Measurements from ENCODE around the gene PLOD2.

PLOD2 gene

GRCh38 chr3:146104068-146104467 is 56.9 kb downstream of the PLOD2 start:
- no peak for DNase-seq (ENCODE audit: insufficient read length, low spot score)
- no peak for FAIRE-seq

DNA sequence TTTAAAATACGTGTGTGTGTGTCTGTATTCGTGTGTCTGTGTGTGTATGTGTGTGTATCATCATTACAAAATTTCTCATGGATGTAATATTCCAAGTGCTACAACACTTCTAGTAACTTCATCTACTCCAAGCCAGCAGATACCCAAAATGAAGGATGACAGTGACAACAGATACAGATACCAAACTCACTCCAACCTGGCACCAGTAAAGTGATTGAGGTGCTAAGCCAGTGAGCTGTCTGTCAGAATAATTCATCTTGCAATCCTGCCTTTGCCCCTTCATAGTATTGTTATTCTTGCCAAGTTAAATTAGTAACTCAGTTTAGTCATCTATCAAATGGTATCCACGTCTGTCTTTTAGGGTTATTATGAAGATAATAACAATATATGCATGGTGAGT is 58.1 kb downstream of the PLOD2 start:
- FAIRE-seq = no peak
- no peak for DNase-seq (ENCODE audit: insufficient read length, low spot score)

GRCh38 chr3:146101538-146101937 is 59.4 kb downstream of the PLOD2 start:
- FAIRE-seq (no peak), DNase-seq (ENCODE audit: insufficient read length, low spot score) (no peak)

DNA sequence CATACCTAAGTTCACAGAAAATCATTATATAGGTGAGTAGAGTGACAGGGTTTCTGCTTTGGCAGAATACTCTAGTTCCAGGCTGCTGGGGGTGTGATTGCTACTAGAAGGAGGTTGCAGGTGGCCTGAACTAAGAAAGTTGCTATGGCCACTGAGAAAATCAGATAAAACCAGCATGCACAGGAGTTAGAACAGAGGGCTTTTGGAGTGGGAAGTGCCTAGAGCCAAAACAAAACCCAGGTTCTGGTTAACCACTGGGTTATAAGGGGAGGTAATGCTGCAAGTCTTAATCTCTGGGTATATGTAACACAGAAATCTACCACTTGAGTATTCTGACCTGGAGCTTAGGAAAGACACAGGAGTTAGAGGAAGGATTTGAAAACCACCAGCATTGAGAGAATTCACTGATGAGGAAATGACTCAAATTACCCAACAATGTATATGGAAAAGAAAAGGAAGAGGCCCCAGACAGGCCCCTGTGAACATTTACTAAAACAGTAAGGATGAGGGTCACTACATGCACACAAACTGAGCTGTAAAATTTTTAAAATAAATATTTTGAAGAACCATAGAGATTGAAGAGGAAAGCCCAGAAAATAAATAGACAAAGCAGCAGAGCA is 60.0 kb downstream of the PLOD2 start:
- FAIRE-seq (no peak), DNase-seq (ENCODE audit: insufficient read length, low spot score) (no peak)

DNA sequence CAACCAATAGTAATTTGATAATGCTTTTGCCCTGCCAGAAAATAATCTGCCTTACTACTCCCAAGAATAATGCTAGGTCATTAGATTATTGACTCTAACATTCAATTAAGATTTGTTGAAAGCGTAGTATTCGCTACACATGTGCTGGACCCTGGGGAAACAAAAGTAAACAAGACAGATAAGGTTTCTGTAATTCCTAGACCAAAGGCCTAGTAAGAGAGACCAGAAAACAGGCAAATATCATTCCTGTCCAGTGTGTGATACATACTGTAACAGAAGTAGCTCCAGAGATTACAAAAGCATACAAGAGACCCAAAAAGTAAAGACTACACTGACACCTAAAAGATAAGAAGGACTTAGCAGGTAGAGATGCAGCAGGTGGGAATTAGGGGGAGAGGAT is 60.8 kb downstream of the PLOD2 start:
- FAIRE-seq = no peak

GRCh38 chr3:146099316-146099715 is 61.7 kb downstream of the PLOD2 start:
- no peak for DNase-seq (ENCODE audit: insufficient read length, low spot score)
- FAIRE-seq = no peak

More for the DNA sequence above, 60.8 kb downstream of the PLOD2 start:
- DNase-seq (ENCODE audit: insufficient read length, low spot score) = no peak

- FAIRE-seq = no peak
Observed at GRCh38 chr3:146093896-146094295, 67.1 kb downstream of the PLOD2 start.

DNA sequence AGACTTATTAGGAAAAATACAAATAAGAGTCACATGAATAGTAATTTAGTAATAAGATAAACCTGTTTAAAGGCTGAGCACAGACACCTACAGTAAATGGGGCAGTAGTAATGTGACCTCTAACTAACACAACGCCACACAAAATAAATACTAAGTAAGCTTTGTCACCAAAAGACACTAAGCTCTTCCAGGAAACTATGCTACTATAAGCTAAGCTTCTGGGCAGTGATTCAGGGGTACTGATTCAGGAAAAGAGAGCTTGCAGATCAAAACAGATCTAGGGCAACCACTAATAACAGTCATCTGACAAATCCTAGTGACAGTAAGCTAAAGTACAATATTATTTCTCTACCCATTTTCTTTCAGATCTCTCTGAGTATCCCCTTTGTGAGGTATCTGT is 68.8 kb downstream of the PLOD2 start:
- FAIRE-seq = no peak
- no peak for DNase-seq (ENCODE audit: insufficient read length, low spot score)

More at GRCh38 chr3:146093896-146094295, 67.1 kb downstream of the PLOD2 start:
- DNase-seq (ENCODE audit: insufficient read length, low spot score) = no peak

DNA sequence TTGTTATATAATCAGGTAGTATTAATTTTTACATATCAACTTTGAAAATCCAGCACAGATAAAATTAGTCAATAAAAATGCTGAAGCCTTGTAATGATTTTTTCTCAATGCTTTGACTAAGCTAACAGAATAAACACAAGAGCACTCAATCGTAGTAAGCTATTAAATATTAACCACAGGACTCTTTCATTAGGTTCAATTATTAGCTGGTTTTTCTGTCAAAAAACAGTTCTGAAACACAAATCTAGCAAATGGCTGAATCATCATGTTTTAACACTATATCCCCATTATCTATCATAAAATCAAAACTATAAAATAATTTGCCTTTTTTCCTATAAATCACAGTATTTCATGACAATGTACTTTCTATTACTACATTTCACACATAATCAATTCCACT is 69.6 kb downstream of the PLOD2 start:
- no peak for FAIRE-seq
- DNase-seq (ENCODE audit: insufficient read length, low spot score) = no peak

- FAIRE-seq (no peak), DNase-seq (ENCODE audit: insufficient read length, low spot score) (no peak)
Observed at GRCh38 chr3:146090521-146090920, 70.5 kb downstream of the PLOD2 start.

DNA sequence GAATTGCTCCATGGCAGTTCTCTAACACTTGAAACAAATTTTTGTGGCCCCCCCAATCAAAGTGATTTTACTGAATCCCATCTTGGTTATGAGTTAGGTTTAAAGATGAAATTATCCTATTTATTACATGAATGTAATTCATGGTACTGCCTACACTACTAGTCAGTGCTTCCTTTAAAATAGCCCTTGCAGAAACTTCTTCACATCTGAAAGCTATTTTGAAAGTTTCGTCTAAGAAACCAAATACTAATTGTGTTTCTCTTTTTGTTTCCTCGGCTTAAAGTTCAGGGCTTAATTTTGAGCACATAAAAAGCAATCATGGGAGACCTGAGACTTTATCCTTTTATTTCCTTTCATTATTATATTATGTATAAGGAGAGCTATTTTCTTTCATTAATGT is 72.1 kb downstream of the PLOD2 start:
- no peak for FAIRE-seq
- no peak for DNase-seq (ENCODE audit: insufficient read length, low spot score)

DNA sequence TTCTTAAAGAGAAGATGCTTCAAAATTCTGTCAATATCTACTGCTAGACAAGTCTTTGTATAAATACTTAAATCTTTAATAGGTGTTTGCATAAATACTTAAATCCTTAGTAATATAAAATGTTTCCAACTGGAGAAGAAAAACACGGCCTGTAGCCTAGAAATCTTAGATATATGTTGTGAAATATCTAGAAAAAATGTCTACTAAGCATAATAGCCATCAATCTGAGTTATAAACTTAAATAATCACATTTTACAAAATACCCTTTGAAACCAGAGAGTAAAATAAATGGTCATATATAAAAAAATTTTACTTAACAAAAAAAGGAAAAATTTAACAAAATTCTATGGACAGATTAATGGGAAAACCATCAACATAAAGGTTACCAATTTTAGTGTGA is 73.9 kb downstream of the PLOD2 start:
- no peak for DNase-seq (ENCODE audit: insufficient read length, low spot score)
- FAIRE-seq = no peak

- FAIRE-seq (no peak), DNase-seq (ENCODE audit: insufficient read length, low spot score) (no peak)
Observed at GRCh38 chr3:146086211-146086610, 74.8 kb downstream of the PLOD2 start.

GRCh38 chr3:146085678-146086077 is 75.3 kb downstream of the PLOD2 start:
- no peak for DNase-seq (ENCODE audit: insufficient read length, low spot score)
- no peak for FAIRE-seq

- no peak for FAIRE-seq
- no peak for DNase-seq (ENCODE audit: insufficient read length, low spot score)
Observed at GRCh38 chr3:146080578-146080977, 80.4 kb downstream of the PLOD2 start.

DNA sequence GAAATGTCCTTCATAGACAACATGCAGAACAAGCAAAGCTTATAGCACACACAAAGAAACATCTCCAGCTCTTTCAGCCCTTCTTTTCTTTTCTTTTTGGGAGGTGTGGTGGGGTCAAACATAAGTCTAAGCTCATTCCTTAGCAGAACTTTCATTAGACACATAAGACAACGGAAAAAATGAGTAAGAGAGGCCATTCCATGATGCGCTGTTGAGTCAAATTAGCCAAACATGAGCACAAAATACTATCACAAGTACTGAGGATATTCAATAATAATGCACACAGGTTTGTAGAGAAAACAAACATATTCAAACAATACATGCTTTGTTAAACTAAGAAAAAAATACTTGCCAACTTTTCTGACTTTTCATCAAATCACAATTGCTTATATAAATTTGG is 83.0 kb downstream of the PLOD2 start:
- no peak for FAIRE-seq

GRCh38 chr3:146077181-146077580 is 83.8 kb downstream of the PLOD2 start:
- DNase-seq (ENCODE audit: insufficient read length, low spot score) (no peak), FAIRE-seq (no peak)

More for the DNA sequence above, 83.0 kb downstream of the PLOD2 start:
- DNase-seq (ENCODE audit: insufficient read length, low spot score) = no peak

DNA sequence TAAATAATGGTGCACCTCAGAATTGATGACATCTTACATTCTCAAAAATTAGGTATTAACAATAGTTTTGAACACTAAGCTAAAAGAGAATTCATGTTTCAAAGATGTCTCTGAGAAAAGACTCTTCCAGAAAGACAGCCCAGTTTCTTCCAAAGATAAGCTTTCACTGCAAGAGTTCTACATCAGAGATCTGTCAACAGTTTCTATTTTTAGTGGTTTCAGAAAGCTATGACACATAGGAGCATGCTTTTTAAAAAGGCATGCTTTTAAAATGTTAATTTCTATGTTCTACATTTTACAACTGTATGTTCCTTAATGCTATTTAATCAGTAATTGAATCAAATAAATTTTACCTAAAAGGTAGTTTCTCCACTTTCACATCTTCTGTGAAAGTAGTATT is 88.2 kb downstream of the PLOD2 start:
- FAIRE-seq (no peak), DNase-seq (ENCODE audit: insufficient read length, low spot score) (no peak)

GRCh38 chr3:146072061-146072460 is 88.9 kb downstream of the PLOD2 start:
- no peak for DNase-seq (ENCODE audit: insufficient read length, low spot score)
- FAIRE-seq = no peak

DNA sequence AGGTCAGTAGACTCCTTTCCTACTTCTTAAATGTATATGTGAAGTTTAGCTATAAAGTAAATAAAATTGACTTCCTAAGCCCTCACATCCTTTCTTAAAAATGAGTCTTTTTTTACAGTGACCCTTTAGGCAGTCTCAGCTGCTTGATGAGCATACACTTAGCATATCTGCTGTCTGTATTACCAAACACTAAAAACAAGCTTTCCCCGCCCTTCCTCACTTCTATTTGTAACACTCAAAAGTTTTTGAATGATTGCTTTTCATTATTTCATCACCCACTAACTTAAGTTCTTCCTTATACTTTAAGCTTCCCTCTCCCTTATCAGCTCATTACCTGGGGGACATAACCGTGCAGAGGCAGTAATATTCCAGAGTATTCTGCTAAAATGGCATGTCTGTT is 89.4 kb downstream of the PLOD2 start:
- no peak for FAIRE-seq
- DNase-seq (ENCODE audit: insufficient read length, low spot score) = no peak

DNA sequence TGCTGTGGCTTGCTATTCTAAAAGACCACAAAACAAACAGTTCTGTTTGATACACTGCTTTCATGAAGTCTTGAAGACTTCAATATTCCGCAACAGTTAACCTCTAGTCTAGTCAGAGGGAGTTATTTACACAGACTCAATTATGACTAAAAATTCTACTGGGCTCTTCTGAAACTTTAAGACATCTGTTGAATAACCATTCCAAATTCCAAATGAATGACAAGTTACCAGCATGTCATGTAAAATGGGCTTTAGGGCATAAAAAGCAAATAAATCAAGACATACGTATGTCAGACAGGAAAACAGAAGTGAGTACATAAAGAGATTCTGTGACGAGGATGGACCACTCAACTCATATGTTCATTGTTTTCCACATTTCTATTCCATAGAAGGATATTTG is 93.9 kb downstream of the PLOD2 start:
- peak; percentile 4 for FAIRE-seq
- peak; percentile 10 for DNase-seq (ENCODE audit: insufficient read length, low spot score)

DNA sequence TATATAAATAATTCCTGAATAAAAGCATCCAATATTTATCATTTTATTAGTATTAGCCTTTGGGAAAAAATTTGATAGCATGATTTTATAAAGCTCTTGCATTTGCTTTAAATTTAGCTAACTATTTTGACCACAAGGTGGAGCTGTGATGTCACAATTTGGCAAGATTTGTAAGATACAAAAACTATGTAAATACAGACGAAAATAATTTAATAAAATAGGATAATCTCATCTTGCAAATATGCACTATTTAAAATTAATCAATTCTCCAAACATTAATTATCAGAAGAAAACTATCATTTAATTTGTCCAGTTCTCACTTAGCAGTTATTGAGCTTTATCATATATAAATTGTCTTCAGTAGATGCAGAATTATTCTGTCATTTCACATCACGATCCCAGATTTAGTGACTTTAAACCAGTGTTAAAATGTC is 95.4 kb downstream of the PLOD2 start:
- FAIRE-seq (no peak), DNase-seq (ENCODE audit: insufficient read length, low spot score) (no peak)

DNA sequence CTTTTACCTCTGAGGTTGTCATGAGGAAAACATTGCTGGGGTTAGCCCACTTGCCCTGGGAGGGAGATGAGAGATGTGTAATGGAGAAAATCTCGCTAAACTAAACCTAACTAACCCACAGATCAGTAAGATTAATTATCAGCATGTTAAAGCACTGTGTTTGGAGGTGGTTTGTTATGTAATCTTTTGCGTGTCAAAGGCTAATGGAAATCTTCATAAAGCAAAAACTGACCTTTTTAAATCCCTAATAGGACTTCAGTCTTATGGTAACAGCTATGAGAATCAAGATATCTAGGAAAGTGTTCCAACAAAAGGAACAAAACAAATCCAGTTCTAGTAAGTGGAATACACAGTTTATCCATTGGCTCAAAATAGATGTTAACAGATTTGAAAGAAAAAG is 102.7 kb downstream of the PLOD2 start:
- DNase-seq (ENCODE audit: insufficient read length, low spot score) = no peak
- no peak for FAIRE-seq

Data from HTR-8/SVneo (cell line).